GM20000 (cell line): ENCODE measurements around the gene RMND5A.

ENCODE experiments used
- DNase-seq: peaks from one replicate; pipeline ENCODE4 v3.0.0; 2012; ENCODE audit warnings: low spot score
- CTCF ChIP-seq: IDR thresholded peaks from 2 replicates; pipeline ENCODE4 v1.5.1; 2012; ENCODE audit warnings: mild to moderate bottlenecking, control low read depth; ENCODE audit errors: extremely low read depth, missing control alignments

Gene RMND5A

GRCh38 chr2:86770816-86771301 lies 50.8 kb downstream of the RMND5A start:
- no peak for DNase-seq
- no peak for TF ChIP-seq CTCF

- DNase-seq: no peak
- no peak for TF ChIP-seq CTCF
Measured at GRCh38 chr2:86772611-86773010, 52.5 kb downstream of the RMND5A start.

GRCh38 chr2:86774862-86775261 lies 54.8 kb downstream of the RMND5A start:
- DNase-seq: no peak
- no peak for TF ChIP-seq CTCF

GRCh38 chr2:86775338-86775737 lies 55.2 kb downstream of the RMND5A start:
- no peak for DNase-seq
- no peak for TF ChIP-seq CTCF

GRCh38 chr2:86776532-86776931 lies 56.4 kb downstream of the RMND5A start:
- no peak for DNase-seq
- TF ChIP-seq CTCF: no peak

- TF ChIP-seq CTCF: no peak
Measured at GRCh38 chr2:86778957-86779356, 58.9 kb downstream of the RMND5A start.

GRCh38 chr2:86779971-86780370 lies 59.9 kb downstream of the RMND5A start:
- TF ChIP-seq CTCF: no peak
- DNase-seq: no peak

More at GRCh38 chr2:86778957-86779356, 58.9 kb downstream of the RMND5A start:
- no peak for DNase-seq
